Mesothelial cell of epicardium (in vitro differentiated cells): ENCODE measurements around the gene MYBPC3. TPM values are rescaled to one million over a fixed set of nuclear protein-coding genes. Genes with fewer than 3 reads are reported as not detected.

ENCODE experiments used
- DNase-seq, 2 experiments: peaks; one replicate each; pipeline ENCODE4 v3.0.0; 2021; ENCODE audit warnings: low spot score in 2 of 2; ENCODE audit not compliant: unreplicated experiment in 2 of 2
- H3K27ac Mint-ChIP-seq: 2 replicates; pipeline ENCODE4 v1.8.0; 2021; ENCODE audit warnings: mixed read lengths
- H3K27me3 Mint-ChIP-seq: 2 replicates; pipeline ENCODE4 v1.8.0; 2021; ENCODE audit warnings: low read depth, mixed read lengths
- H3K36me3 Mint-ChIP-seq: 2 replicates; pipeline ENCODE4 v1.8.0; 2021; ENCODE audit warnings: mixed read lengths
- H3K4me1 Mint-ChIP-seq: 2 replicates; pipeline ENCODE4 v1.8.0; 2021; ENCODE audit warnings: mixed read lengths
- H3K4me3 Mint-ChIP-seq: 2 replicates; pipeline ENCODE4 v1.8.0; 2021; ENCODE audit warnings: mild to moderate bottlenecking, moderate library complexity, mixed read lengths
- H3K9me3 Mint-ChIP-seq: 2 replicates; pipeline ENCODE4 v1.8.0; 2021; ENCODE audit warnings: mixed read lengths
- CTCF ChIP-seq: fragments of 200-600 bp; sonication (generic); IDR thresholded peaks from one replicate; pipeline ENCODE4 v1.5.0; 2021; ENCODE audit warnings: antibody characterized with exemption; ENCODE audit not compliant: unreplicated experiment
- total RNA-seq: library from RNA; stranded (reverse); gene quantifications from 3 replicates; pipeline ENCODE4 v1.2.1, GENCODE V29; 2021

MYBPC3 gene
- total RNA-seq, 1 donor from 2014 or later, result not detected

GRCh38 chr11:47306484-47306844 lies 46.0 kb downstream of the MYBPC3 start:
- Mint-ChIP-seq H3K27ac (no peak overlapping the region), H3K4me3 (no peak overlapping the region), H3K4me1 (no peaks in the 10 kb centered on the region), H3K36me3 (peaks cover 55% of the 10 kb centered on the region), H3K27me3 (no peaks in the 10 kb centered on the region), H3K9me3 (peaks cover 18% of the 10 kb centered on the region)
- TF ChIP-seq CTCF, result no peak
- DNase-seq, result no peak

- no peak for TF ChIP-seq CTCF
- Mint-ChIP-seq H3K9me3 (peaks cover 22% of the 10 kb centered on the region), H3K4me3 (no peak overlapping the region), H3K27me3 (no peaks in the 10 kb centered on the region), H3K36me3 (peaks cover 58% of the 10 kb centered on the region), H3K4me1 (no peaks in the 10 kb centered on the region), H3K27ac (no peak overlapping the region)
- DNase-seq, result no peak
Observed at GRCh38 chr11:47305734-47306483, 46.6 kb downstream of the MYBPC3 start.

GRCh38 chr11:47302853-47303252 lies 49.6 kb downstream of the MYBPC3 start:
- no peaks in the 10 kb centered on the region for H3K4me1 Mint-ChIP-seq
- no peak for TF ChIP-seq CTCF
- H3K27me3 Mint-ChIP-seq, result no peaks in the 10 kb centered on the region
- no peak overlapping the region for H3K4me3 Mint-ChIP-seq
- peaks cover 67% of the 10 kb centered on the region for H3K36me3 Mint-ChIP-seq
- no peak for DNase-seq
- no peak overlapping the region for H3K27ac Mint-ChIP-seq
- peaks cover 46% of the 10 kb centered on the region for H3K9me3 Mint-ChIP-seq

GRCh38 chr11:47299078-47299477 lies 53.4 kb downstream of the MYBPC3 start:
- TF ChIP-seq CTCF, result no peak
- no peak for DNase-seq
- Mint-ChIP-seq H3K4me3 (no peak overlapping the region), H3K36me3 (peaks cover 75% of the 10 kb centered on the region), H3K27ac (no peak overlapping the region), H3K27me3 (no peaks in the 10 kb centered on the region), H3K9me3 (peaks cover 46% of the 10 kb centered on the region), H3K4me1 (no peaks in the 10 kb centered on the region)

GRCh38 chr11:47296045-47296444 lies 56.5 kb downstream of the MYBPC3 start:
- Mint-ChIP-seq H3K27ac (no peak overlapping the region), H3K9me3 (peaks cover 25% of the 10 kb centered on the region), H3K4me3 (no peak overlapping the region), H3K4me1 (no peaks in the 10 kb centered on the region), H3K27me3 (no peaks in the 10 kb centered on the region), H3K36me3 (peaks cover 62% of the 10 kb centered on the region)
- no peak for TF ChIP-seq CTCF
- no peak for DNase-seq
